Testis (tissue), 2 donors: ENCODE data around the gene CACNB1.

Source experiments
- CTCF ChIP-seq, 3 experiments: fragments of 450-650 bp in 2 of 3; fragments of 200-600 bp in 1 of 3; sonication (generic) in 1 of 3; IDR thresholded peaks; one replicate each; pipeline ENCODE4 v1.5.1; 2016 to 2019; ENCODE audit warnings: antibody characterized with exemption in 3 of 3, mild to moderate bottlenecking in 2 of 3, moderate library complexity in 1 of 3
- POLR2A ChIP-seq: fragments of 450-650 bp; IDR thresholded peaks from one replicate; pipeline ENCODE4 v1.6.1; 2017; ENCODE audit warnings: antibody characterized with exemption, mild to moderate bottlenecking, moderate library complexity

GRCh38 chr17:39156491-39156890, 41.0 kb downstream of the CACNB1 start:
- TF ChIP-seq CTCF (IDR thresholded peaks at IDR 0.05): no peak
- TF ChIP-seq POLR2A: no peak
